Measurements from ENCODE around the gene EVI5L.

The EVI5L gene

GRCh38 chr19:7908742-7909461, 78.9 kb downstream of the EVI5L start:
- POLR2A ChIA-PET = interaction anchor here (1.1 kb wide), 1 partner anchor 9 kb away, joined by 3 read pairs; no protein-coding TSS in a partner anchor
- no peak overlapping the region for H3K4me3 ChIP-seq (ENCODE audit: low read depth, low read length)
- DNase-seq (ENCODE audit: low read depth, low spot score) = no peak
- TF ChIP-seq CTCF (IDR thresholded peaks at IDR 0.05; ENCODE audit: insufficient read depth, low read length, missing control alignments) = no peak
- CTCF ChIA-PET = interaction anchor here (1.0 to 1.7 kb wide), 3 partner anchors 9 to 11 kb away, joined by 3 to 10 read pairs (median 9); partner anchors contain the start of gene SNAPC2

GRCh38 chr19:7909471-7910067, 79.6 kb downstream of the EVI5L start:
- TF ChIP-seq CTCF (IDR thresholded peaks at IDR 0.05; ENCODE audit: insufficient read depth, low read length, missing control alignments) = no peak
- POLR2A ChIA-PET = interaction anchor here (1.1 kb wide), 1 partner anchor 9 kb away, joined by 3 read pairs; no protein-coding TSS in a partner anchor
- no peak for DNase-seq (ENCODE audit: low read depth, low spot score)
- no peak overlapping the region for H3K4me3 ChIP-seq (ENCODE audit: low read depth, low read length)
- CTCF ChIA-PET = interaction anchor here (1.0 to 1.7 kb wide), 2 partner anchors 9 to 10 kb away, joined by 3 to 10 read pairs; partner anchors contain the start of gene SNAPC2

GRCh38 chr19:7910321-7911161, 80.5 kb downstream of the EVI5L start:
- no peak overlapping the region for H3K4me3 ChIP-seq (ENCODE audit: low read depth, low read length)
- ChIA-PET POLR2A (no interaction called here), CTCF (interaction anchor here (1.0 to 1.1 kb wide), 2 partner anchors 10 to 42 kb away, joined by 3 to 4 read pairs; partner anchors contain the start of gene SNAPC2)
- no peak for TF ChIP-seq CTCF (IDR thresholded peaks at IDR 0.05; ENCODE audit: insufficient read depth, low read length, missing control alignments)
- no peak for DNase-seq (ENCODE audit: low read depth, low spot score)

GRCh38 chr19:7911508-7912143, 81.6 kb downstream of the EVI5L start:
- H3K4me3 ChIP-seq (ENCODE audit: low read depth, low read length) = no peak overlapping the region
- no peak for TF ChIP-seq CTCF (IDR thresholded peaks at IDR 0.05; ENCODE audit: insufficient read depth, low read length, missing control alignments)
- ChIA-PET CTCF (interaction anchor here (1.1 kb wide), 1 partner anchor 9 kb away, joined by 4 read pairs; the partner anchor contains the start of gene SNAPC2), POLR2A (interaction anchor here (1.0 kb wide), 2 partner anchors 8 to 9 kb away, joined by 3 to 7 read pairs; partner anchors contain the start of genes MAP2K7 and SNAPC2)
- DNase-seq (ENCODE audit: low read depth, low spot score) = no peak

GRCh38 chr19:7912144-7912696, 82.2 kb downstream of the EVI5L start:
- ChIA-PET CTCF (interaction anchor here (1.4 kb wide), 1 partner anchor 9 kb away, joined by 3 read pairs; the partner anchor contains the start of gene MAP2K7), POLR2A (interaction anchor here (1.0 kb wide), 2 partner anchors 8 to 9 kb away, joined by 3 to 7 read pairs; partner anchors contain the start of genes MAP2K7 and SNAPC2)
- DNase-seq (ENCODE audit: low read depth, low spot score) = no peak
- TF ChIP-seq CTCF (IDR thresholded peaks at IDR 0.05; ENCODE audit: insufficient read depth, low read length, missing control alignments) = no peak
- H3K4me3 ChIP-seq (ENCODE audit: low read depth, low read length) = no peak overlapping the region

Data from AG04449 (cell line).